Stomach (tissue), 4 donors: ENCODE measurements around the gene SMAD6.
"Not testable (repeated sequence)": the region's sequence is repeated elsewhere in the genome, so short reads cannot be mapped to it uniquely, and the experiment has no call there.

Experiments
- CTCF ChIP-seq, 7 experiments: fragments of 450-650 bp in 4 of 7; fragments of 200-600 bp in 3 of 7; sonication (generic) in 3 of 7; IDR thresholded peaks; one replicate each; pipeline ENCODE4 v1.5.1; 2016 to 2019; ENCODE audit warnings: antibody characterized with exemption in 7 of 7, control low read depth in 2 of 7, mild to moderate bottlenecking in 1 of 7
- EP300 ChIP-seq: sonication (generic); formaldehyde crosslinking; IDR thresholded peaks from one replicate; pipeline ENCODE4 v1.6.1; 2017; ENCODE audit warnings: antibody characterized with exemption
- POLR2A ChIP-seq, 4 donors: fragments of 450-650 bp; IDR thresholded peaks; one replicate each; pipeline ENCODE4 v1.6.1; 2016; ENCODE audit warnings: antibody characterized with exemption in 4 of 4, control low read depth in 2 of 4, mild to moderate bottlenecking in 1 of 4, moderate library complexity in 1 of 4
- POLR2AphosphoS5 ChIP-seq, 3 donors: sonication (generic); formaldehyde crosslinking; IDR thresholded peaks; one replicate each; pipeline ENCODE4 v1.6.1; 2016; ENCODE audit warnings: antibody characterized with exemption in 3 of 3

- TF ChIP-seq POLR2AphosphoS5 (IDR thresholded peaks at IDR 0.05); CTCF (IDR thresholded peaks at IDR 0.05); POLR2A (IDR thresholded peaks at IDR 0.05); EP300: not testable (repeated sequence)
These were observed 126.9 kb downstream of the SMAD6 start for GRCh38 chr15:66828817-66829541.
